Fibroblast of villous mesenchyme (primary cell): Measurements from ENCODE around the gene INTS6L. TPM values are rescaled to one million over a fixed set of nuclear protein-coding genes. Genes with fewer than 3 reads are reported as not detected.
A peak's percentile ranks its signal among the peaks of the same experiment; 100 is the strongest.

Source experiments
- DNase-seq: peaks from one replicate; pipeline ENCODE4 v3.0.0-alpha.2; 2010; ENCODE audit warnings: low read depth
- H3K4me3 ChIP-seq: 2 replicates; pipeline ENCODE4 v1.5.1; 2011; ENCODE audit warnings: low read depth, mild to moderate bottlenecking, low read length
- total RNA-seq: library from RNA; depleted of rRNA; stranded (reverse); fragments of >200 nt; gene quantifications from 2 replicates; pipeline ENCODE4 v1.2.3, GENCODE V29; 2012
- TF ChIP-seq, protein P1 (sequence below): IDR thresholded peaks from 2 replicates; pipeline ENCODE4 v1.5.1; 2012; ENCODE audit warnings: low read depth, mild to moderate bottlenecking, low read length; ENCODE audit not compliant: insufficient read depth

The INTS6L gene
- total RNA-seq, 1 donor, result 8.2 TPM

DNA sequence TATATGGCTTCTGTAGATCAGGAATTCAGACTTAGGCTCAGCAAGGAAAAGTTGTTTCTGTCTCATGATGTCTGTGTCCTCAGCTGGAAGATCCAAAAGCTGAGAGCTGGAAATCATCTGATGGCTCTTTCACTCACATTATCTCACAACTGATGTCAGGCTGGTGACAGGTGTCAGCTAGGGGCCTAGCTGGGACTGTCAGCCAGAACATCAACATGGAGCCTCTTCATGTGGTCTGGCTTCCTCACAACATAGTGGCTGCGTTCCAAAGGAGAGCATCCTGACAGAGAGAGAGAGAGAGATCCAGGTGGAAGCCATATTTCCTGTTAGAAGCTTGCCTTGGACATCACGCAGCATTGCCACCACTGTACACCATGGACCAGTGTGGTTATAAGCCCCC is 10.6 kb upstream of the INTS6L start:
- TF ChIP-seq, protein P1, sequence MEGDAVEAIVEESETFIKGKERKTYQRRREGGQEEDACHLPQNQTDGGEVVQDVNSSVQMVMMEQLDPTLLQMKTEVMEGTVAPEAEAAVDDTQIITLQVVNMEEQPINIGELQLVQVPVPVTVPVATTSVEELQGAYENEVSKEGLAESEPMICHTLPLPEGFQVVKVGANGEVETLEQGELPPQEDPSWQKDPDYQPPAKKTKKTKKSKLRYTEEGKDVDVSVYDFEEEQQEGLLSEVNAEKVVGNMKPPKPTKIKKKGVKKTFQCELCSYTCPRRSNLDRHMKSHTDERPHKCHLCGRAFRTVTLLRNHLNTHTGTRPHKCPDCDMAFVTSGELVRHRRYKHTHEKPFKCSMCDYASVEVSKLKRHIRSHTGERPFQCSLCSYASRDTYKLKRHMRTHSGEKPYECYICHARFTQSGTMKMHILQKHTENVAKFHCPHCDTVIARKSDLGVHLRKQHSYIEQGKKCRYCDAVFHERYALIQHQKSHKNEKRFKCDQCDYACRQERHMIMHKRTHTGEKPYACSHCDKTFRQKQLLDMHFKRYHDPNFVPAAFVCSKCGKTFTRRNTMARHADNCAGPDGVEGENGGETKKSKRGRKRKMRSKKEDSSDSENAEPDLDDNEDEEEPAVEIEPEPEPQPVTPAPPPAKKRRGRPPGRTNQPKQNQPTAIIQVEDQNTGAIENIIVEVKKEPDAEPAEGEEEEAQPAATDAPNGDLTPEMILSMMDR, result no peak
- H3K4me3 ChIP-seq, result no peak overlapping the region
- no peak for DNase-seq

DNA sequence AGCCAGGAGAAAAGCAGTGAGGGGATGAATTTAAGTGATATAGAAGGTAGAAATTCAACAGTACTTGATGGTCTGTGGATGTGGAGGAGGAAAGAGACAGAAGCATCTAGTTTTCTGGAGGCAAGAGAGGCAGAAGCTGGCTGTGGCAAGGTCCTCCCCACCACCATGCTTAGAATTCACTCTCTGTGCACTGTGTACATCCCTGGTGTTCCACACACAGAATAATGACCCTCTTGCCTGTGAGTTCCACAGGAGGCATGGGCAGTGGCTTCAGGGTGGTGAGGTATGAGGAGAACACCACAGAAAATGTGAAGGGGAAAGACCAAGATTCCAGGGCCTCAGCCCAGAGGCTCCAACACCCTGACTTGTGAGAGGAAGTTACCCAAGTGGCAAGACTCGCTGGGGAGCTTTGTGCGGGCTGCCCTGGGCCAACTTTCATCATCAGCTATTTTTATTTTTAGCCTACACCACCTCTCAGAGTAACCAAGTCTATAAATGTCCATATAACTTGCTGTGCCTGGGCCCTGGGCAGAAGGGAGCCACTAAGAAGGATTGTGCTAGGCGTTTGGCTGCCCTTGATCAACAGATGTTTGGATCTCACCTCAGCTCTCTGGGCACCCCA is 7.8 kb upstream of the INTS6L start:
- TF ChIP-seq, protein P1, result no peak
- no peak overlapping the region for H3K4me3 ChIP-seq
- no peak for DNase-seq

DNA sequence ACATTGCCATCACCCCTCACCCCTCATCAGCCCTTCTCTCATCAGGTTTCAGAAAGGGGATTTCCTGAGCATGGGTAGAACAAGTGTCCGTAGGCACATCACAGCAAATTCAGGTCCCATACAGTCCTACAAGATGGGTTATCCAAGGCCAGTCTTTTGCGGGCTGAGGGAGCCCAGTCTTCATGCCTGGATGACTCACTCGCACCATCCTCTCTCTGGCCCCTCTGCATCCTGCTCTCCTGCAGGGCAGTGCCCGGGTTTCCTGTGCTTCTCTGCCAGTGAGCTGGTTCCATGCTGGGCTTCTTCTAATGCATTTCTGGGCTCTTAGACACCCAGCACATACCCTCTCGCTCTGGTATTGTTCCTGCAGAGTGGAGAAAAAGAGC is 7.3 kb upstream of the INTS6L start:
- TF ChIP-seq, protein P1, result no peak
- DNase-seq, result no peak
- H3K4me3 ChIP-seq, result no peak overlapping the region

DNA sequence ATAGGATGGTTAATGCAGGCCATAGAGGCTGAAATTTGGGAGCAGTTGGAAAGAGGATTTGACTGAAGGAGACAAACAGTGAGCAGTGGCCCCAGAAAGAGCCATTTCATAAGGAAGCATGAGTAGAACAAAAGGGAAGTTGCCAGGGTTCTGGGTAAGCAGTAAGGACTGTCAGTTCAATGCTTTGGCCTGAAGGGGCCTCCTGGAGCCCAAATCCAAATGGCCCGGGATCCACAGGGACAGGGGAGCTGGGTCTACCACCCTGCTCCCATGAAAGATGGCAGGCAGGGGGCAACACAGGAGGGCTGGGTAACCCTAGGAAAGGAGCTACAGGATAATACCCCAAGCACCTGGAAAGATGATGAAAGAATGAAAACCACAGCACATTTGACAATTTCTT is 4.1 kb upstream of the INTS6L start:
- H3K4me3 ChIP-seq, result no peak overlapping the region
- DNase-seq, result no peak
- TF ChIP-seq, protein P1, result peak; percentile 27

DNA sequence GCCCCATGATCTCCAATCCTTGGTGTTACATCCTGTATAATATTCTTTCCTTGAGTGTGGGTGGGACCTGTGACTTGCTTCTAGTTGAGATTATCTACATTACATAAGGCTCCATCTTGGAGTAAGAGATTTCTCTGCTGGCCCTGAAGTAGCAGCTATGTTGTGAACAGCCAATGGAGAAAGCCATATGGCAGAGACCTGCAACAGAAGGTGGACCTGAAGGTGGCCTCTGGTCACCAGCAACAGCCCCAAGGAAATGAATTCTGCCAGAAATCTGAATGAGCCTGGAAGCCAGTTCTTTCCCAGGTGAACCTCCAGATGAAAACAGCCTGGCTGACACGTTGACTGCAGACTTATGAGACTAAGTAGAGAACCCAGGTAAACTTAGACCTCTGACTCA is 2.3 kb upstream of the INTS6L start:
- H3K4me3 ChIP-seq, result no peak overlapping the region
- TF ChIP-seq, protein P1, result no peak
- DNase-seq, result no peak

DNA sequence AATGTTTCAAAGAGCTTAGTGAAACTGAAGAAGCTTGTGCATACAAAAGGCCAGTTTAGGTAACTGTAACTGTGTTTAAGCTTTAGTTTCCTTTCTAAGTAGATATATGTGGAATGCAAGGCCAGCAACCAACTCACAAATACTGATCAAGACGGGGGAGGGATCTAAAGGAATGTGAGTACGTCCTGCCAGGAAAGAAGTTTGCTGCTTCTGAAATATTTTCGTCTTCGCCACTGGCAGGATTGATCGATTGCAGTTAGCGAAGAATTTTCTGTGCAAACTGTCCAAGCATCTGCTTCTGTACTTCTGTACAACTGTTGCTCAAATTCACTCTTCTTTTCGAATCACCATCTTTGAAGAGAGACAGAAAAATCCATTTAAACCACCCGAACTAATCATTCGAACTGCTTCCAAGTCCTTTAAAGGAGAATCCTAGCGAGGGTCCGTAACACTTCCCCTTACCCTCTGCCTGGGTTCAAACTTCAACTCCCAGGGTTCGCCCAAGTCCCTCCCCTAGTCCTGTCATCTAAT is 373 bp upstream of the INTS6L start:
- TF ChIP-seq, protein P1, result no peak
- peak overlapping the region; percentile 71 for H3K4me3 ChIP-seq
- peak; percentile 34 for DNase-seq

DNA sequence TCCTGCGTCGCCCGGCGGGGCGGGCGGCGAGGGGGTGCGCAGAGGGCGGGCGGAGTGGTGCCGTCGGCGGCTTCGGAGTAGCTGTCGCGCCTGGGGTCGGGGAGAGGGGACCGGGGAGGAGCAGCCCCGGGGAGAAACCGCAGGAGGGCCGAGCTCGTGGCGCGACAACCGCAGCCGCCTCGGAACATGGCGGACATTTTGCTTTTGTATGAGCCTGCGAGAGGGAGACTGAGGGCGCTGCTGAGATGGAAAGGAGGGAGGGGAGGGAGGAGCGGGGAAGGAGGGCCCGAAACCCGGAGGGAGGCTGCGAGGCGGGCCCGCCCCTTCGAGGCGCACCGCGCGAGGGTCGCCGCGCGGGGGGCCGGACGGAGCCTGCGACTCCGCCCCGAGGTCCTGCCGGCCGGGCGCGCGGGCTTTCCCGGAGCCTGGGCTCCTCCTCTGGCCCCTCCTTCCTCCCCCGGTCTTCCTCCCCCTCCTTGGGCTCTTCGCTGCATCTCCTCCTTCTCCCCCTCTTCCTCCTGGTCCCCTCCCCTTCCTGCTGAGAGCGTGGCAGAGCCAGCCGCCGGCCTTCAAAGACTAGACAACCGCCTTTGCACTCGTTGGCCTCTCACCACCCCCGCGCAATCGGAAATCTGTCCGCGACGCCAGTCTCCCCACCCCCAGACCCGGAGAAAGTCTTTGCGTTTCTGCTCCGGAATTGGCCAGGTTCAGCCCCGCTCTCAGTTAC is 1.1 kb downstream of the INTS6L start:
- TF ChIP-seq, protein P1, result no peak
- DNase-seq, result peak; percentile 91
- H3K4me3 ChIP-seq, result peak overlapping the region; percentile 71
